ENCODE data around the gene RBM22. TPM values are rescaled to one million over a fixed set of nuclear protein-coding genes. Genes with fewer than 3 reads are reported as not detected.

The RBM22 gene
- total RNA-seq, 1 donor from 2014 or later = 39.3 TPM

- Mint-ChIP-seq H3K27ac (ENCODE audit: unreplicated experiment) (no peak overlapping the region), H3K4me3 (ENCODE audit: unreplicated experiment) (peak overlapping the region; percentile 74), H3K9me3 (ENCODE audit: unreplicated experiment) (no peaks in the 10 kb centered on the region), H3K36me3 (ENCODE audit: unreplicated experiment) (no peaks in the 10 kb centered on the region), H3K27me3 (ENCODE audit: unreplicated experiment) (peaks cover 2% of the 10 kb centered on the region), H3K4me1 (ENCODE audit: low read depth, unreplicated experiment) (peaks cover 1% of the 10 kb centered on the region)
- DNase-seq = no peak
- TF ChIP-seq CTCF (IDR thresholded peaks at IDR 0.05; ENCODE audit: partially characterized antibody, unreplicated experiment) = no peak
Observed at GRCh38 chr5:150670275-150670947, 30.5 kb downstream of the RBM22 start.

GRCh38 chr5:150665044-150665443 lies 35.8 kb downstream of the RBM22 start:
- Mint-ChIP-seq H3K36me3 (ENCODE audit: unreplicated experiment) (no peaks in the 10 kb centered on the region), H3K27me3 (ENCODE audit: unreplicated experiment) (peaks cover 2% of the 10 kb centered on the region), H3K9me3 (ENCODE audit: unreplicated experiment) (no peaks in the 10 kb centered on the region), H3K4me3 (ENCODE audit: unreplicated experiment) (no peak overlapping the region), H3K27ac (ENCODE audit: unreplicated experiment) (no peak overlapping the region), H3K4me1 (ENCODE audit: low read depth, unreplicated experiment) (peaks cover 5% of the 10 kb centered on the region)
- DNase-seq = no peak
- no peak for TF ChIP-seq CTCF (IDR thresholded peaks at IDR 0.05; ENCODE audit: partially characterized antibody, unreplicated experiment)

- no peak for DNase-seq
- H3K36me3 Mint-ChIP-seq (ENCODE audit: unreplicated experiment) = no peaks in the 10 kb centered on the region
- no peak for TF ChIP-seq CTCF (IDR thresholded peaks at IDR 0.05; ENCODE audit: partially characterized antibody, unreplicated experiment)
- no peak overlapping the region for H3K4me3 Mint-ChIP-seq (ENCODE audit: unreplicated experiment)
- peaks cover 2% of the 10 kb centered on the region for H3K27me3 Mint-ChIP-seq (ENCODE audit: unreplicated experiment)
- no peak overlapping the region for H3K27ac Mint-ChIP-seq (ENCODE audit: unreplicated experiment)
- peaks cover 5% of the 10 kb centered on the region for H3K4me1 Mint-ChIP-seq (ENCODE audit: low read depth, unreplicated experiment)
- no peaks in the 10 kb centered on the region for H3K9me3 Mint-ChIP-seq (ENCODE audit: unreplicated experiment)
Observed at GRCh38 chr5:150663936-150664335, 36.9 kb downstream of the RBM22 start.

GRCh38 chr5:150662731-150663516 lies 37.9 kb downstream of the RBM22 start:
- no peak for DNase-seq
- Mint-ChIP-seq H3K27ac (ENCODE audit: unreplicated experiment) (no peak overlapping the region), H3K27me3 (ENCODE audit: unreplicated experiment) (peaks cover 7% of the 10 kb centered on the region), H3K4me3 (ENCODE audit: unreplicated experiment) (no peak overlapping the region), H3K36me3 (ENCODE audit: unreplicated experiment) (no peaks in the 10 kb centered on the region), H3K9me3 (ENCODE audit: unreplicated experiment) (no peaks in the 10 kb centered on the region), H3K4me1 (ENCODE audit: low read depth, unreplicated experiment) (peaks cover 7% of the 10 kb centered on the region)
- no peak for TF ChIP-seq CTCF (IDR thresholded peaks at IDR 0.05; ENCODE audit: partially characterized antibody, unreplicated experiment)
